ENCODE data around the gene OGG1.
A peak's percentile ranks its signal among the peaks of the same experiment; 100 is the strongest.

Gene OGG1

GRCh38 chr3:9749645-9750555, at the start of gene OGG1:
TSS of gene OGG1 (plus strand) at chr3:9749952. CDS start at chr3:9750287, 335 bp downstream.
- Histone ChIP-seq H3K4me3 (peak within 1 kb of the TSS; percentile 45 to 68 (median 60)), H3K27ac (peak within 1 kb of the TSS; percentile 57 to 97 (median 86))

GRCh38 chr3:9700536-9700935, 49.2 kb upstream of the OGG1 start:
- H3K4me3 ChIP-seq, result no peak overlapping the region

GRCh38 chr3:9701006-9701405, 48.7 kb upstream of the OGG1 start:
- H3K27ac ChIP-seq, result no peak overlapping the region
- no peak overlapping the region for H3K4me3 ChIP-seq

More at GRCh38 chr3:9700536-9700935, 49.2 kb upstream of the OGG1 start:
- no peak overlapping the region for H3K27ac ChIP-seq

GRCh38 chr3:9701711-9702110, 48.0 kb upstream of the OGG1 start:
- Histone ChIP-seq H3K27ac (no peak overlapping the region), H3K4me3 (no peak overlapping the region)

- Histone ChIP-seq H3K4me3 (no peak overlapping the region), H3K27ac (no peak overlapping the region)
Measured at GRCh38 chr3:9703240-9703639, 46.5 kb upstream of the OGG1 start.

GRCh38 chr3:9703736-9704346, 45.9 kb upstream of the OGG1 start, which contains the start of gene CPNE9:
TSS of gene CPNE9 (plus strand) at chr3:9703833. CDS start at chr3:9703997, 164 bp downstream.
- peak within 1 kb of the TSS in 5 of 7 experiments; percentile 7 to 32 (median 21) for H3K4me3 ChIP-seq
- no peak within 1 kb of the TSS for H3K27ac ChIP-seq

- no peak overlapping the region for H3K27ac ChIP-seq
- H3K4me3 ChIP-seq, result peak overlapping the region in 5 of 7 experiments; percentile 7 to 32 (median 21)
Measured at GRCh38 chr3:9704347-9705322, 45.1 kb upstream of the OGG1 start.

- Histone ChIP-seq H3K4me3 (no peak overlapping the region), H3K27ac (no peak overlapping the region)
Measured at GRCh38 chr3:9710174-9710739, 39.5 kb upstream of the OGG1 start.

GRCh38 chr3:9712415-9712814, 37.3 kb upstream of the OGG1 start:
- H3K4me3 ChIP-seq, result no peak overlapping the region
- H3K27ac ChIP-seq, result no peak overlapping the region

- Histone ChIP-seq H3K27ac (no peak overlapping the region), H3K4me3 (no peak overlapping the region)
Measured at GRCh38 chr3:9713142-9713541, 36.6 kb upstream of the OGG1 start.

- Histone ChIP-seq H3K27ac (peak overlapping the region in 1 of 21 experiments; percentile 62), H3K4me3 (no peak overlapping the region)
Measured at GRCh38 chr3:9715136-9715535, 34.6 kb upstream of the OGG1 start.

- H3K4me3 ChIP-seq, result no peak overlapping the region
- peak overlapping the region in 5 of 21 experiments; percentile 11 to 62 (median 24) for H3K27ac ChIP-seq
Measured at GRCh38 chr3:9715764-9716437, 33.9 kb upstream of the OGG1 start.

- H3K27ac ChIP-seq, result peak overlapping the region in 1 of 21 experiments; percentile 56
- no peak overlapping the region for H3K4me3 ChIP-seq
Measured at GRCh38 chr3:9716801-9717555, 32.8 kb upstream of the OGG1 start.

- no peak overlapping the region for H3K4me3 ChIP-seq
- no peak overlapping the region for H3K27ac ChIP-seq
Measured at GRCh38 chr3:9717563-9717962, 32.2 kb upstream of the OGG1 start.

GRCh38 chr3:9718118-9718517, 31.6 kb upstream of the OGG1 start:
- no peak overlapping the region for H3K4me3 ChIP-seq
- H3K27ac ChIP-seq, result no peak overlapping the region

GRCh38 chr3:9721015-9721699, 28.6 kb upstream of the OGG1 start:
- no peak overlapping the region for H3K27ac ChIP-seq

GRCh38 chr3:9721700-9722060, 28.1 kb upstream of the OGG1 start:
- Histone ChIP-seq H3K4me3 (no peak overlapping the region), H3K27ac (no peak overlapping the region)

More at GRCh38 chr3:9721015-9721699, 28.6 kb upstream of the OGG1 start:
- no peak overlapping the region for H3K4me3 ChIP-seq
